OCI-LY1 (cell line): ENCODE measurements around the gene STYXL1.

ENCODE experiments used
- CTCF ChIP-seq: fragments of 200-600 bp; sonication (generic), shearing (Covaris generic); IDR thresholded peaks from 2 replicates; pipeline ENCODE4 v1.5.1; 2017; ENCODE audit warnings: mild to moderate bottlenecking, antibody characterized with exemption, low read length, moderate library complexity, mixed read lengths
- EZH2 ChIP-seq: fragments of 200-600 bp; sonication (generic), shearing (Covaris generic); IDR thresholded peaks from 2 replicates; pipeline ENCODE4 v1.8.0; 2017; ENCODE audit warnings: borderline replicate concordance, mixed run types, mild to moderate bottlenecking, antibody characterized with exemption, low read length, moderate library complexity, mixed read lengths

- no peak for TF ChIP-seq CTCF
- TF ChIP-seq EZH2 = no peak
Measured at GRCh38 chr7:76077435-76077834, 29.6 kb upstream of the STYXL1 start.
